22Rv1 (cell line): ENCODE measurements around the gene SPOCK2.

Source experiments
- ZFX ChIP-seq: fragments of 450-650 bp; IDR thresholded peaks from 2 replicates; pipeline ENCODE4 v1.6.1; 2017; ENCODE audit warnings: antibody characterized with exemption, borderline replicate concordance
- TF ChIP-seq, protein P1 (sequence below): fragments of 450-650 bp; IDR thresholded peaks from 2 replicates; pipeline ENCODE4 v1.5.1; 2017; ENCODE audit warnings: mild to moderate bottlenecking

DNA sequence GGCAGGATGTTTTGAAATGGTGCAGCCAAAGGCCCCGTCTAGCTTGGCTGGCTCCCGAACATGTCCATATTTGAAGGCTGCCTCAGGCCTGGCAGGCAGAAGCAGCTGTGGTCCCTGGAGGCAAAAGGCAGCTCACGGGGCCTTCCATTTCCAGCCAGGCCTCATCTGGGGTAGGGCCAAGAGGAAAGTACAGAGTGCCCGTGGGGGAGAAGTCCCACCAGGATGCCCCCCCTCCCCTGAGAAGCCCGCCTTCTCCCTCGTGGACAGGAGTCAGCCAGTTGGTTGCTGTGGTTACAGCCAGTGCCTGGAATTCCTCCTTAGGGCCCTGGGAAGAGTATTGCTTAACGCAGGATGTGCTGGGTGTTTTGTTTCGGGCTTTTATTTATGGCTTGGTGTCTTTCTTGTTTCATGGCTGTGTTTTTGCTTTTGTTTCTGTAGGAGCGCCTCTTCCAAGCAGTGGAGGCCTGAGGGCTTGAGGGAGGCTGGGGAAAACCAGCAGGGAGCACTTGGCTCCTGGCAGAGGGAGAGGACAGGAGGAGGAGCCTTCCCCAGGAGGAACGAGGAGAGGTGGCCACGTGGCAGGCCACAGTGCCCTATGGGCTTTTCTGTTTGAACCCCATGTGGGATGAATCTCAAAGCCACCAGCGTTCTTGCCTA lies 78.8 kb downstream of the SPOCK2 start:
- TF ChIP-seq, protein P1, sequence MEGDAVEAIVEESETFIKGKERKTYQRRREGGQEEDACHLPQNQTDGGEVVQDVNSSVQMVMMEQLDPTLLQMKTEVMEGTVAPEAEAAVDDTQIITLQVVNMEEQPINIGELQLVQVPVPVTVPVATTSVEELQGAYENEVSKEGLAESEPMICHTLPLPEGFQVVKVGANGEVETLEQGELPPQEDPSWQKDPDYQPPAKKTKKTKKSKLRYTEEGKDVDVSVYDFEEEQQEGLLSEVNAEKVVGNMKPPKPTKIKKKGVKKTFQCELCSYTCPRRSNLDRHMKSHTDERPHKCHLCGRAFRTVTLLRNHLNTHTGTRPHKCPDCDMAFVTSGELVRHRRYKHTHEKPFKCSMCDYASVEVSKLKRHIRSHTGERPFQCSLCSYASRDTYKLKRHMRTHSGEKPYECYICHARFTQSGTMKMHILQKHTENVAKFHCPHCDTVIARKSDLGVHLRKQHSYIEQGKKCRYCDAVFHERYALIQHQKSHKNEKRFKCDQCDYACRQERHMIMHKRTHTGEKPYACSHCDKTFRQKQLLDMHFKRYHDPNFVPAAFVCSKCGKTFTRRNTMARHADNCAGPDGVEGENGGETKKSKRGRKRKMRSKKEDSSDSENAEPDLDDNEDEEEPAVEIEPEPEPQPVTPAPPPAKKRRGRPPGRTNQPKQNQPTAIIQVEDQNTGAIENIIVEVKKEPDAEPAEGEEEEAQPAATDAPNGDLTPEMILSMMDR = no peak
- TF ChIP-seq ZFX = no peak
